HG03354 (cell line): ENCODE data around the gene EFNA5.

Experiments used
- ATAC-seq: cut with Tn5 transposase; IDR thresholded peaks from one replicate; pipeline ENCODE4 v1.9.1; 2021; ENCODE audit warnings: mild to moderate bottlenecking; ENCODE audit not compliant: unreplicated experiment, poor library complexity, severe bottlenecking

EFNA5 gene

DNA sequence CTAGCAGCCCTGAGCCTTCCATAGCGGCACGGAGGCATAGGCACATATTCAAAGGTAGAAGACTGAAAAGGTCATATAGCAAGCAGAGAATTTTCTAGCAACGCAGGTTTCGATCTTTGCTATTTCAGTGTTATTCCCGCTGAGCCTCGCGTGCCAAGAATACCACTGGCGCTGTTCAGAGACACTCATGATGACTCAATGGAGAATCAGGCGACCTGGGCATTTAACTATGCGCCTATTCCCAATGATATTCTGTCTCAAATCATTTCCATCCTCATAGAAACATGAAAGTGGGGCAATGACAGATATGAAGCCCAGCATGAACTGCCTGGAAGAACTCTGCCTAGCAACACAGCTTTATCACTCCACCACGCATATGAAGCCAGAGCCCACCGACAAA is 59.9 kb downstream of the EFNA5 start:
- ATAC-seq = no peak

DNA sequence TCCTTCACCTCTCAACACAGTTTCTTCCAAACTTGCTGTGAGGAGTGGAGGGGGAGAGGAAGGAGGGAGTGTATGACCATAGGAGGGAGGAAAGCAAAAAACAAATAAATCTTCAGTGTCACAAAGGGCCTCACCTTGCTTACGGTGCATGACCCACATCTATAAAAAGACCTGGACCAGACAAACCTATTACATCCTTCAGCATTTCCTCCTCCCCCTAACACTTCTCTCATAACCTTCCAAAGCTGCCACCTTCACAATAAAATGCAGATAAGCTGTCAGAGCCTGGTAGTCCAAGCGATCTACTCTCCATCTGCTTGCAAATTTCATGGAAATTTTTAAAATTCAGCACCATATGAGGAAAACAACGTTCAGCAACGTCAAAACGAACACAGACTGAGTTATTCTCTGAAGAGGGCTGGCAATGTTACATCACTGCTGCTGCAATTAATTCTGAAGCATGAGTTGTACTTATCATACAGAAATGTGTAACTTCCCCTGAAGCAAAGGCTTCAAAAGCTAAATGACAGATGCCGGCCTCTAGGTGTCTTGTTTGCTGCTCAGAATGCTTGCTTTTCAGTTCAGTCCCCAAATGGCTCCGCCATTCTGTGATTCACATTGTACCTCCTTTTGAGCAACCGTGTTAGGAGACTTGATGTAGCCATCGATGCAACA is 62.9 kb downstream of the EFNA5 start:
- ATAC-seq = no peak

DNA sequence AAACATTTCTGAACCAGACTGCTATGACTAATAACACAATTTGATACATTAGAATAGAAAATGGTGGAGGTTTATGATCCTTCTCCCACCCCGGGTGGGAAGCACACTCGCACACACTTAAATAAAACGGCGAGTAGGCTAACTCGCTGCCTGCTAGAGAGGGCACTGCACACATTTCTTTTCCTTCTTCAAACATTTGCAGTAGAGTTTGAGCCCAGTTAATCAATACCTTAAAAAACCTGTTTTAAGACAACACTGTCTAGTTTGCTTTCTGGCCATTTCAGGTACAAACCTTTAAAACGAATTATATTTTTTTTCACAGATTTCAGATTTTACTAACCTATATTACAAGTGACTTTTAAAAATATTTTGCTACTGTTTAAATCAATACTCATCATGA is 63.5 kb downstream of the EFNA5 start:
- ATAC-seq = no peak

DNA sequence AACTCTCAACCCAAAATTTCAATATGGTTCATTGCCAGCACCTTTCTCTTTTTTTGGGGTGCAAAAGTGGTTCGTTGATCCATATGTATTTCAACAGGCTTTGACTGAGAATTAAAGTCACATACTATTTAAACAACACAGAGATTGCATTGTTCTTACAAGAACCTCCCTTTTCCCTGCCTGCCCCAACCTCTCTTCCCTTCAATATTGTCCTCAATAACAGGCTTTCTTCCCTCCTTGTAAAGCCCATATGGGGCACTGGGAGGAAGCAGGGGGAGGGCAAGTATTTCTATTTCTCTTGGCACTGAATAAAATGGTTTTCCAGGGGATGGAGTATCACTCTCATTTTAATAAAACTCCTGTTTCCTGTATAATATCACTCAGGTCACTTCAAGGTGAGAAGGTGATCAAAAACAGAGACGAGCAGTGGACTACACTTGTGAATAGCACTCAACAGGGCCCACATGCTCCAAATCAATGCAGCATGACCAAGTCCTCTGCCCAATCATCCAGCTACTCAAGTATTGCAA is 65.1 kb downstream of the EFNA5 start:
- no peak for ATAC-seq

DNA sequence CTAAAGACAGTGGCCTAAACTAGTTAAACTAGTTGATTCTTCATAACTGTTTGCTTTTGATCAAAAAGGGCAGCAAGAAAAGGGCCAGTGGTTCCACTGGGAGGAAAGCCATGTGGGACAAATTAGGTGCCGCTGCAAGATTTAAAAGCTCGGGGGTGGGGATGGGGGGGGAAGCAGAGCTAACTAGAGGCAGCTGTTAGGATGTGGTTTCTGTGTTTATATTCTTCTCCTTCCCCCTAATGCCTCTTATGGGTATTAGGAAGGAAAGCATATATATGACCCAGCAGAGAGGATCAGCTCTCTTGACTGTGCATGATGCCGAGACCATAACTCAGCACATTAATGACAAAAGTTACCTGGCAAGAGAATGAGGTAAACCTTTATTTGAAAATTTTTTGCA is 65.7 kb downstream of the EFNA5 start:
- no peak for ATAC-seq

DNA sequence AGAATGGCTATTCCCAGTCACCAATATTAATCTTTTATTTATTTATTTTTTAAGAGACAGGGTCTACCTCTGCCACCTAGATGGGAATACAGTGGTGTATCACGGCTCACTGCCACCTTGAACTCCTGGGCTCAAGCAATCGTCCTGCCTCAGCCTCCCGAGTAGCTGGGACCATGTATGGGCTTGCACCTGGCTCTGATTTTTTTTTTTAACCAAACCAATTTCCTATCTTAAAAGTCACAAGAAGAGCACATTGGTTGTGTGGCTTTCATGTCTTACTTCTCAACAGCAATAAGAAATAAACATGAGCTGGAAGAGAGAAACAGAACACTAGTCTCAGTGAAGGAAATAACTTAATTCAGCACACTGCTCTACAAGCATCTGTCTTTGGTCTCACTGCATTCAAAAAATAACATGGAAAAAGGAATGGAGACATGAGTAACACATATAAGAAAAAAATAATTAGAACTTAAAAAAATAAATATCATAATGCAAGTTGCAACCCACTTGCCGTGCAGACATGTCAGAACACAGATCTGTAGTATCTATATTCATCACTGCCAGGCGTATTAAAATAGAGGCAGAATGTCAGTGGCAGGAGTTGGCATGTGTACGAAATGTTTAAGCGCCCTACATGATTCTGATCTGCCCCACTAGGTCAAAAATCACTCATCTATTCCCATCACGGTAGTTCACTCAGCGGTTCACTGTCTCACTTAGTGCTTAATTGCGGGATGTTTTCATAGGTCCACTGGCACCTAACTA is 66.4 kb downstream of the EFNA5 start:
- no peak for ATAC-seq

DNA sequence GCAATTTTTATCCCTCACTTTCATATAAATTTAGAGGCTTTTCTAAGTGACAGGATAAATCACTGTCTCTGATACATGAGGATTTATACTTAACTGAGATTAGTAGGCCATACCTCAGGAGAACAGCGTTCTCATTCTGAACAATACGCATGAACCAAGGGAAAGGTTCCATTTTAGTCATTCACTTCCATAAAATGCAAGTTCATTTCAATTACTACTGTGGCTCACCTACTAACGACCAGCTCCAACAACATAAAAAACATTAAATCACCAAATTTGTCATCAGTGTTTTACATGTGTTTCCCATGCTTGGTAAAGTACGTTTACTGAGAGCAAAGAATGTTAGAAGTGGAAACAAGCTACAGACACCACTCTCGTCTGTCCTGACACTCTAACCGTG is 67.4 kb downstream of the EFNA5 start:
- ATAC-seq = no peak

DNA sequence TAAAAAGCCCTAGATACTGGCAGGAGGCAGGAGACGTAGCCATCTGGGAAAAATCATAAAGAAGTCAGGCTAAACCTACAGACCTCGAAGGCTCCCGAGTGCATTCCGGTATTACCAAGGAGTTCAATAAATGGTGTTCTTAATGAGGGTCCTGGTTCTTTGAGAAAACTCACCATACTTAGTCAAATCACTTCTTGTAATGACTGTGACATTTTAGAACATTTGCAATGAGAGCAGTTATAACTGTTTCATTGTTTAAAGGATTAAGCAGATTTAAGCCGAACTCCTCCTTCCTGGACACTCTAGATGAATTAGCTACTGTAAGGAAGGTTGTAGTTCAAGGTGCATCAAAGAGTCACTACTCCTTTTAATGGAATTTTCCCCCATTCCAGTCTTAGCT is 67.8 kb downstream of the EFNA5 start:
- no peak for ATAC-seq

DNA sequence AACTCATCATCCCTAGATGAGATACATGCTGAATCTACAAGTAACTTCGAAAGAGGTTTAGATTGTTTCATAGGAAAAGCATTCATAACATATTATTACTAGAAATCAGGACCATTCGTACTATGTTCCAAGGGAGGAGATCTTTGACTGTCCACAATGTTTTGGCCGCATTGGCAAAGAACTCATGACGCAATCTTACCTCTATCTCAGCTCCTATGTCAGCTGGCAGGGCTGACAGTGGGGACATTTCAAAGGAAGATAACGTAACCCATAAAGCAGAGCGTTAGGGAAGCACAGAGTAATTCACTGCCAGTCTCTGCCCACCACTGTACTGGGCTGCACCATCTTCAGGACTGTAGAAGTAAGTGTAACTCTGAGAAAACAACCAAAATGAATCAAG is 69.7 kb downstream of the EFNA5 start:
- no peak for ATAC-seq

DNA sequence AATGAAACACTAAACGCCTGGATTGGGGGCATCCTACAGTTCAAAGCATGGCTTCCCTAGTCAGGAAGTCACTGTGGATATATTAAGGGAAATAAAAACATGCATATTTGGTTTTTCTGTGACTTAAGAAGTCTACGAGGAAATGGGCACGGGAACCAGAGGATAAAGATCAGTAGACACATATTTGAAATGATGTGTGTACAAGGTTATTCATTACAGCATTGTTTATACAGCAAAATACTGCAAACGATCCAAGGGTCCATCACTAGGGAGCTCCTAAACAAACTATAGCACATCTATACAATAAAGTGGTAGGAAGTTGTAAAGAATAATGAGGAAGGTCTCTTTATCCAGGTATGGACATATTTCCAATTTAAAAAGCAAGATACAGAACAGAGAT is 71.8 kb downstream of the EFNA5 start:
- no peak for ATAC-seq

DNA sequence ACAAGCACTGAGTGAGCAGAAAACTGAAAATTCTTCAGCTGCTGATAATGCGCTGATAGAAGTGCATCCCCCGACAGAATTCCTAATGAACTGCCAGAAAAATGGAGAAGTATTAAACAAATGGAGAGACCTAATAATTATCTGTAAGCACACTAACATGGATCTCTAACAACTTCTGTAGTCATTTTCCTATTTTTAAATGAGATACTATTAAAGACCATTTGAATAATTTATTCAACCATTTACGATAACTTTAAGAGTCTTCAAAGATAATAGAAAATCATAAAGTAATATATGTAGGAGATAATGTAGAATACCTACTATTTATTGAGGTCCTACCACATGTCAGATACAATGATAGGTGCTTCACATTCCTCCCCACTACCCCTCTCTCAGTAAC is 72.9 kb downstream of the EFNA5 start:
- ATAC-seq = no peak

DNA sequence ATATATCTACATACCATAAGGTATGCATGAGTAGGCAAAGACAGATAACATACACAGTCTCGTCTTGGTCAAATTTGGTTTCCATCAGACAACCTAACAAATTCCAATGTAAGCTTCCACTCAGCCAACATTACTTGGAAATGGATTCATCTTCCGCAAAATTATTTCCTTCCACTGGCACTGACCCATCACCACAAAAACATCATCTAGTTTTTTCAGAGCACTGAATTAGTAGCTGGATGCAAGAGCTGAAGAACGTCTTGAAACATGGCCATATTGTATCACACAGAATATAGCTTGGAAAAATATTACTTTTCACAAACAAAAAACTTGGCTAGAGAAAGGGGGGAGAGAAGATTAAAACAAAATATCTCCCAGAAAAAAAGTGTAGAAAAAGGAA is 73.5 kb downstream of the EFNA5 start:
- ATAC-seq = no peak

DNA sequence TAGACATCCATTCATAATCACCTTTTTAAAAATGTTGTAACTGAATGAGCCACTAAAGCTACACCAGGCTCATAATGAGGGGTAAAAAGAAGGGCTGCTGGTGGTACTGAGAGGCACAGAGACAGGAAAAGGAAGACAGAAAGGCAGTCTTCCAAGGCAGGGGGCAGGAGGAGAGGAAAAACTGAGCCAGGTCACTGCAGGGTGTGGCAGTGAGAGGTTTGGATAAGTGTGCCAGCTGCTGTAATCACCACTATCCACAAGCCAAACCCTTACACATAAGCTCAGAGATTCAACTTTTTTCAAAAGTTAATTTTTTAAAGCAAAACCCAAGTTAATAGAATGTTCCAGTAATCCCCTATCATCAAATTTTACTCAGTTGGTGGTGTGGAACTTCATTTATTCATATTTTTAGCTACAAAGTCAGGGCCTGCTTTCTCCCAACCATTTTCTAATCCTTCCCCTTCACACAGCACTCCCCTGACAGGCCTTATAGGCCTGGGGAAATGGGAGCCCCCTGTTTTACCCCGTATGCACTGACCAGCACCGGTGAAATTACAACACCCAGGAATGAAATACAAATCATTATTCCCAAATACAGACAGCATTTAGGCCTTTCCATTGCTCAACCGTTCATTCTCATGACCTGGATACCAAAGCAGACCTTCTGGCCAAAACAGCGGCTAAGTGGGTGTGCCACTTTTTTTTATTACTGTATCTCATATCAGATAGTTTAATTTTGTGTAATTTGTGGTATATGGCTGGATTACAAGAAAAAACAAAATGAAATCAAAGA is 76.3 kb downstream of the EFNA5 start:
- ATAC-seq = no peak

DNA sequence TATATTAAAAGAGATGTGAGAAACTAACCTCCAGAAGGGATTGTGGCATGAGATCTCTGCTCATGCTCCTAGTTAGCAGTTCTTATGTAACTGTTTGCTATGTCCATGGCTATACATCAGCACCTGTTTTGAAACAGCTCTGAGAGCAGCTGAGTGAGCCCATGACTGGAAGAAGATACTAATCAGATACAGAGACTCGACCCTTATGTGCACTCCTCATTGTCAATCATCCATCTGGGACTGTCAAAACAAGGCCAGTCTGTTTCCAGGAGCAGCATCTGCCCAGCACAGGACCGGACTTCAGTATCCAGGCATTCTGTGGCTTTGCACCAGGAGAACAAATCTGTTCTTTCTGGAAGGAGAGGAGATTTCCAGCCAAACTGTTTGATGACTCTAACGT is 77.7 kb downstream of the EFNA5 start:
- no peak for ATAC-seq

DNA sequence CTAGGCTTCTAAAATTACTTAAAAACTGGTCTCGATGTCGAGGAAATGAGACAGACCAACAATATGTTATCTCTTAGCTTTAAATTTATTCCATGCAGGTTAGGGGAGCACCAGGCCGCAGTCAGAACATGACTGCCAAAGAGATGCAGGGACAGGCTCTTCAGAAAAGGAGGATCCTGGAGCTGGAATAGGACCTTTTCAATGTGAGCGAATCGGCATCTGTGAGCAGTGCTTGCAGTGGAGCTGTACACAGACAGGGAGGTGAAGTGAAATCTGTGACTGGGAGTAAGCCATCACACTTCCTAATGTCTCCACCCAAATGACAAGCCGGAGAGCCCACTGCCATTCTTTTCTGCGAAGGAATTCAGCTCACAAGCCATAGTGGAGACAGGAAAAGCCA is 78.2 kb downstream of the EFNA5 start:
- no peak for ATAC-seq

DNA sequence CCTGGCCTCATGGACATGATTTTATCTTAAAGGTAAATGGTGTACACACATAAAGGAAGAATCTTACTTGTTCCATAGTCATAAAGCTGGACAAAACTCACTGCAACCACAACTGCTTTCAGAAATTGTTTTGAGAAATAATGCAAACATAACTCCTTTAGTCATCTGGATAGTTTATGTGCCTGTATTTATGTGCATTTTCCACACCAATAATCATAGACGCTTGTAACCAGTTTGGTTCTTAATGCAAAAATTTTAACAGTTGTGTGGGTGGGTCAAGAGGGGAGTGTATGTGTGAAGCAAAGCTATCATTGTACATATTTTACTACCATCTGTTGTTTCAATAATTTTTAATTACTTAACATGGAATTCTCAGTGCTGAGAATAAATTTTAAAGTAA is 80.1 kb downstream of the EFNA5 start:
- no peak for ATAC-seq

DNA sequence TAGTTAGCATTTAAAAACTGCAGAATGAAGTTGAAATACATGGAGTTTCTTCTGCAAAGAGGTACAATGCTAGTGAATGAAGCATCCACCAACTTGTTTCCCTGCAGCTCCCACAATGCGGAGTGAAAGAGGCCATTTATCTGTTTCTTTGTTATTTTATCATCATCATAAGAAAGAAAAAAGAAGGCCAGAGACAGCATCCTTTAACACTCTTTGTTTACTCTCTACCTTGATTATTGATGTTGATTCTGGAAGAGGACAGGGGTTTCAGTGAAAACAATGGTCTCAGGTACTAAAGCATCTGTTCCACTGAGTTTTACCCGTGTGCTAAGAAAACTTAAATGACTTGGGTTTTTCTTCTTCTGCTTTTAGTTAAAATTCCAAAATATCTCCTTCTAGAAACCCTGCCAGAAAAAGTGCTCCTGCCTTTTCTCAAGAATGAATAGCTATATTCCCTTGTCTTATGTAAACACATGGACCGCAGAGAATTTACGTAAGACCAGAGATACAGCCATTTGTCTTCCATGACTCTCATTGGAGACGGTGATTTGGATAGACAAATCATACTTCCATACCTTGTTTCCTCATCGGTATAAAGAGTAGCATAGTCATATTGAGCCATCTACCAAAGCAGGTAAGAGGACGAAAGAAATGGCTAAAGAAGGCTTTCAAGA is 81.1 kb downstream of the EFNA5 start:
- ATAC-seq = no peak

DNA sequence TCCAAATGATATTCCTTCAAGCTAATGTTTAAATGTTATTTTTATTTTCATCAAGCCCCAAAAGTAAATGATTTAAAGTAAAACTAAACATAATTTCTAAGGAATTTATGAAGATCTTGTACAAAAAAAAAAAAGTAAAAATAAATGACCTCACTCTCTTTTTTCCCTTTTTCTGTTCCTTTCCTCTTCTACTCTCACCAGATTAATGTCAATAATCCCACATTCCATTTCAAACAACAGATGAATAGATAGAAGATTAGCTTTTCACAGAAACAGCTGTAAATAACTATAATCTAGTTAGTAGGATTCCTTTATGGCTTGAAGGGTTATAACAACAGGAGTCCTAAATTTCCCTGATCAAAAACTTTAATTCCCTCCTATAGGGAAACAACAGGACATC is 88.1 kb downstream of the EFNA5 start:
- ATAC-seq = no peak

DNA sequence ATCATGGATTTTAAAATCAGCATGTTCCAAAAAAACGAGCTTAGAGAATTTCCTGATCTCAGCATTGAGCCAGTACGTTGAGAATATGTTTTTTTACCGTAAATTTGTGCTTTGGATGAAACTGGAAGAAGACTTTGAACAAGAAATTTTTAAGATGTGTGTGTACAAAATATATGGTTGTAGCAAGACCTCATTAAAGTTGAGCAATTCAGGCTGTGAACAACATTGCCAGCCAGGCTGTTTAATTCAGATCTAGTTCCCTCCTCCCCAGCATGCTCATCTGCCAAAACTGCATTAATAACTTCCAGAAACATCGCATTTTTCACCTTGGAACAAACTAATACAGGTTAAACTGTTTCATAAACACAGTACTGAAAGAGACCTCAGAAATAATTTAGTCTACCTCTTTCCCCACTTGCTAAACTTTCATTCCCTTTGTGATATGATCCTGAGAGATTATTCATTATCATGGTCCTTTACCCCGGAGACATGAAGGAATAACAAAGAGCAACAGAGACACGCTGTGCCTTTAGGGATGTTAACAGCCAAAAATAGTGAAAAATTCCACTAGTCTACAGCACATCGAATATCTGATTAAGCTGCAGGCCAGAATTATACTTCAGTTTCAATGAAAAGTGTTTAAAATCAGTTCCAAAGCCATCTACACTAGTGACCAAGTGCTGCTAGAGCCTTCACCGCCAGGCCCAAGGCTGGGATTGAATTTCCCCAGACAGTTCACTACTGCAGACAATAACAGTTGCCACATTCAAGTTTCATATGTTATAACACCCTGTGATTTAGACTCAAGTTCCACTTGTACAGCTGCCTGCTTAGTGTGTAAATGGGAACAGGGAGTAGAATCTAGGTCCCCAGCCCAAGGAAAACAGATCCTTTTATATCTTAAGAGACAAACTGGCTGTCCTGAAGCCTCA is 89.6 kb downstream of the EFNA5 start:
- ATAC-seq = no peak
